Kidney (tissue), 14 donors: ENCODE data around the gene ATP11A. TPM values are rescaled to one million over a fixed set of nuclear protein-coding genes. Genes with fewer than 3 reads are reported as not detected.

Experiments
- DNase-seq, 5 donors: peaks; one replicate each; pipeline ENCODE4 v3.0.0-alpha.2; 2013 to 2020
- FAIRE-seq: peaks from 2 replicates; lab custom pipeline; 2012; peaks lifted over from hg19 to GRCh38; lab: Jason Lieb, UNC
- H3K27ac ChIP-seq, 2 donors: one replicate each; pipeline ENCODE4 v1.7.0; 2013; ENCODE audit warnings: low read depth in 2 of 2, low read length in 2 of 2, inconsistent platforms in 1 of 2
- H3K27me3 ChIP-seq: one replicate; pipeline ENCODE4 v1.7.1; 2013; ENCODE audit warnings: low read length, inconsistent platforms; ENCODE audit not compliant: control insufficient read depth, insufficient read depth
- H3K36me3 ChIP-seq, 3 donors: one replicate each; pipeline versions ENCODE4 v1.7.0 to v1.7.1; 2013; ENCODE audit warnings: low read length in 3 of 3, control low read depth in 1 of 3, inconsistent platforms in 1 of 3; ENCODE audit not compliant: insufficient read depth in 3 of 3, control insufficient read depth in 2 of 3
- H3K4me1 ChIP-seq, 3 donors: one replicate each; pipeline versions ENCODE4 v1.7.0 to v1.7.1; 2013; ENCODE audit warnings: low read length in 3 of 3, inconsistent platforms in 1 of 3, low read depth in 1 of 3; ENCODE audit not compliant: control insufficient read depth in 2 of 3, insufficient read depth in 2 of 3
- H3K4me3 ChIP-seq, 3 donors: one replicate each; pipeline versions ENCODE4 v1.7.0 to v1.8.1; 2013; ENCODE audit warnings: low read length in 3 of 3, control low read depth in 1 of 3, inconsistent platforms in 1 of 3
- H3K9ac ChIP-seq, 3 donors: one replicate each; pipeline versions ENCODE4 v1.7.0 to v1.7.1; 2013; ENCODE audit warnings: low read length in 3 of 3, control low read depth in 1 of 3, inconsistent platforms in 1 of 3
- H3K9me3 ChIP-seq, 3 donors: one replicate each; pipeline versions ENCODE4 v1.7.0 to v1.7.1; 2013; ENCODE audit warnings: low read length in 3 of 3, control low read depth in 1 of 3, inconsistent platforms in 1 of 3; ENCODE audit not compliant: control insufficient read depth in 2 of 3, insufficient read depth in 1 of 3
- intact Hi-C: fragments of 100-400 bp; cut with DNase I; formaldehyde crosslinking; loops from one replicate; pipeline ENCODE4 v1.11.1; 2022
- polyA plus RNA-seq: library from polyadenylated mRNA; stranded (reverse); fragments of 350-450 nt; fragmentation: Illumina TruSeq; extraction: RNeasy Lipid Tissue Mini Kit (QIAGEN cat#74804); gene quantifications from one replicate; pipeline ENCODE4 v1.2.3, GENCODE V29; 2014; ENCODE audit warnings: low read depth, low replicate concordance; ENCODE audit not compliant: insufficient read depth
- total RNA-seq: library from RNA; stranded (reverse); fragmentation: NEBNext Ultra II Directional; extraction: Animal tissue kit (Norgen Biotek cat#: 25700); gene quantifications from one replicate; pipeline ENCODE4 v1.2.1, GENCODE V29; 2021
- TF ChIP-seq, protein P1 (sequence below): IDR thresholded peaks from 3 replicates; pipeline ENCODE4 v1.5.1; 2012; ENCODE audit warnings: mild to moderate bottlenecking, moderate library complexity, borderline replicate concordance; ENCODE audit not compliant: insufficient read depth; ENCODE audit errors: extremely low read depth
- donor health status: control.
- donor health status: control.
- donor health status: control.
- donor health status: control.
- donor health status: control.
- donor health status: DM: yes; HTN: yes; CAD: no.
- donor health status: Normal renal cell carcinoma (clear cell type).

ATP11A gene
- total and polyA plus RNA-seq, 2 donors from 2014 or later = 4.9 to 212 TPM

DNA sequence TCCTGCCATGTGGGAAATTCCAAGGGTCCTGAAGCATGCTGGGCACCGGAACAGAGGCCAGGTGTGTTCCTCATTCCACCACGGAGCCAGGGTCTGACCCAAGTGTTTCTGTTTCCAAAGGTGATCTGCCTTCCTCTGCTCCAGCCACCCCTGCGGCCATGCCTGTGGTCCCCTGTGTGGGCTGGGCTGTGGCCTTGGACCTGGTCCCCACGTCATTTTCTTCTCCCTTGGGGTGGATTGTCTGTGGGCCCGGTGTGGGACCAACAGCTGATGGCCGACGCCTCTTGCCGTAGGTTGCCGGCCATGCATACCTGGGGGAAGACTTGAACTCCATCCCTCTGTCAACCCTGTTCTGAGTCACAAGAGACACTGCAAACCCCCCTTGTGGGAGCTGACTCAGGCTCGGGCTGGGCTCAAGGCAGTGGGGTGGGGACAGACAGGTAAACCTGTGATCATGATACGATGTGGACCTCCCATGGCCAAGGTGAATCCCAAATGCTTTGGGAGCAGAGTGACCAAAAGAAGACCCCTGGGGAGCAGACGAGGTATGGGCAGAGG is 35.0 kb downstream of the ATP11A start:
- H3K36me3 ChIP-seq = no peaks in the 10 kb centered on the region
- no peak overlapping the region for H3K9ac ChIP-seq
- DNase-seq (no peak), FAIRE-seq (no peak)
- H3K4me1 ChIP-seq = peaks cover 0 to 11% (median 0%) of the 10 kb centered on the region in 3 donors
- no peaks in the 10 kb centered on the region for H3K9me3 ChIP-seq
- no peak overlapping the region for H3K4me3 ChIP-seq
- H3K27ac ChIP-seq = no peak overlapping the region
- TF ChIP-seq, protein P1, sequence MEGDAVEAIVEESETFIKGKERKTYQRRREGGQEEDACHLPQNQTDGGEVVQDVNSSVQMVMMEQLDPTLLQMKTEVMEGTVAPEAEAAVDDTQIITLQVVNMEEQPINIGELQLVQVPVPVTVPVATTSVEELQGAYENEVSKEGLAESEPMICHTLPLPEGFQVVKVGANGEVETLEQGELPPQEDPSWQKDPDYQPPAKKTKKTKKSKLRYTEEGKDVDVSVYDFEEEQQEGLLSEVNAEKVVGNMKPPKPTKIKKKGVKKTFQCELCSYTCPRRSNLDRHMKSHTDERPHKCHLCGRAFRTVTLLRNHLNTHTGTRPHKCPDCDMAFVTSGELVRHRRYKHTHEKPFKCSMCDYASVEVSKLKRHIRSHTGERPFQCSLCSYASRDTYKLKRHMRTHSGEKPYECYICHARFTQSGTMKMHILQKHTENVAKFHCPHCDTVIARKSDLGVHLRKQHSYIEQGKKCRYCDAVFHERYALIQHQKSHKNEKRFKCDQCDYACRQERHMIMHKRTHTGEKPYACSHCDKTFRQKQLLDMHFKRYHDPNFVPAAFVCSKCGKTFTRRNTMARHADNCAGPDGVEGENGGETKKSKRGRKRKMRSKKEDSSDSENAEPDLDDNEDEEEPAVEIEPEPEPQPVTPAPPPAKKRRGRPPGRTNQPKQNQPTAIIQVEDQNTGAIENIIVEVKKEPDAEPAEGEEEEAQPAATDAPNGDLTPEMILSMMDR = no peak
- no peaks in the 10 kb centered on the region for H3K27me3 ChIP-seq
- intact Hi-C loops = no loop called here

DNA sequence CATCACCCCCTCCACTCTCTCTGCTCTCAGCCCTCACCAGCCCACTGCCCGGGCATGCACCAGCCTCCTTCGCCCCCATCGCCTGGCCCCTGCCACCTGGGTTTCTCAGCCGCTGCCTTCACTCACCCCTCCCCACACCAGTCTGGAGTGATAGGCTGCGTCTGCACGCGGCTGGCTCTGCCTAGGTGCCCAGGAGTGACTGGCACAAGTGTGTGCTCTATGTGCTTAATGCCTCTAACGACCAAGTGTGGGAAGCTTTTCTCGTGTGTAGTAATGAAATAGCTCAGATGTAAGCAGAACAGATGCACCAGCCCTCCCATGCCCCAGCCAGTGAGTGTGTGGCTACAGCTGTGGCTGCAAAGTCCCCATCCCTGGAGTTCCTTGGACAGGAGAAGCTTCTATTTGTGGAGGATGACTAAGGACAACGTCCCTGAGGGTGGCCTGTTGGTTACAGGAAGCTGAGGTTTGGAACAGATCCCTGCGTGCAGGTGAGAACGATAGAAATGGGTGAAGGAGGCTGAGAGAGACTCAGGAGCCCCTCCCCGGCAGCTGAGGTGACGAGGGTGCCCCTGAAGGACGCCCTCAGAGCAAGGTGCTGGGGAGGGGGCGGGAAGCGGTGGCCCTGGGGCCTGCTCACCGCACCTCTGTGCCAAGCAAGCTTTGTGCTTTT is 35.6 kb downstream of the ATP11A start:
- no peak for DNase-seq
- TF ChIP-seq, protein P1 = no peak
- H3K9ac ChIP-seq = no peak overlapping the region
- H3K27ac ChIP-seq = no peak overlapping the region
- H3K4me3 ChIP-seq = no peak overlapping the region
- intact Hi-C loops = no loop called here
- H3K4me1 ChIP-seq = peaks cover 0 to 11% (median 0%) of the 10 kb centered on the region in 3 donors
- no peaks in the 10 kb centered on the region for H3K9me3 ChIP-seq
- no peaks in the 10 kb centered on the region for H3K27me3 ChIP-seq
- FAIRE-seq = no peak
- no peaks in the 10 kb centered on the region for H3K36me3 ChIP-seq

DNA sequence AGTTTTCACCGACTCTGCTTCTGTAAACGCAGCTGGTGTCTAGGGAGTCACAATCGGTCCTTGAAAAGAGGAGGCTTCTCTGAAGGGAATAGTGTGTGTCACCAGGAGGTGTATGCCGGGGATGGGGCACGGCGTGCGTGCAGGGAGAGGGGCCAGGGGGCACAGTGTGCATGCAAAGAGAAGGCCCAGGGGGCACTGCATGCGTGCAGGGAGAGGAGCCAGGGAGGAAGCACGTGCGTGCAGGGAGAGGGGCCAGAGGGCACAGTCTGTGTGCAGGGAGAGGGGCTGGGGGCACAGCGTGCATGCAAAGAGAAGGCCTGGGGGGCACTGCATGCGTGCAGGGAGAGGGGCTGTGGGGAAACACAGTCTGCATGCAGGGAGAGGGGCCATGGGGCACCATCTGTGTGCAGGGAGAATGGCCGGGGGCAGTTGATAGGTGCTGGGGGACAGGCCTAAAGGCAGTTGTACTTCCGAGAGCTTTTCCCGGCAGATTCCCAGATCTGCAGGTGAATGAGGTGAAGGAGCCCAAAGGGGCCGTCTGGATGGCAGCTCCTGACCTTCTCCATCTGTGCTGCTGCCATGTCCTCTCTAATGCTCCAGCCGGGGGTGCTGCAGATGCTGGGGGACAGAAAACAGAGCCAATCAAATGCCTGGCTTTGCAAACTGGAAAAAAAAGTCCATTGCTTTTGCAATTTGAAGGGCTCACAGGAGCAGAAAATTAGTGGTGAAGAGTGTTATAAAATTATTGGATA is 36.4 kb downstream of the ATP11A start:
- TF ChIP-seq, protein P1 = no peak
- intact Hi-C loops = no loop called here
- FAIRE-seq = no peak
- no peak overlapping the region for H3K27ac ChIP-seq
- no peak overlapping the region for H3K9ac ChIP-seq
- DNase-seq = peak in 1 of 5 donors; percentile 63
- H3K4me1 ChIP-seq = peaks cover 0 to 11% (median 0%) of the 10 kb centered on the region in 3 donors
- H3K36me3 ChIP-seq = no peaks in the 10 kb centered on the region
- H3K27me3 ChIP-seq = no peaks in the 10 kb centered on the region
- H3K9me3 ChIP-seq = no peaks in the 10 kb centered on the region
- no peak overlapping the region for H3K4me3 ChIP-seq
